ENCODE results near the gene DOCK9. TPM values are rescaled to one million over a fixed set of nuclear protein-coding genes. Genes with fewer than 3 reads are reported as not detected.

The DOCK9 gene
- total RNA-seq, 1 experiment from 2014 or later: 30.5 TPM

DNA sequence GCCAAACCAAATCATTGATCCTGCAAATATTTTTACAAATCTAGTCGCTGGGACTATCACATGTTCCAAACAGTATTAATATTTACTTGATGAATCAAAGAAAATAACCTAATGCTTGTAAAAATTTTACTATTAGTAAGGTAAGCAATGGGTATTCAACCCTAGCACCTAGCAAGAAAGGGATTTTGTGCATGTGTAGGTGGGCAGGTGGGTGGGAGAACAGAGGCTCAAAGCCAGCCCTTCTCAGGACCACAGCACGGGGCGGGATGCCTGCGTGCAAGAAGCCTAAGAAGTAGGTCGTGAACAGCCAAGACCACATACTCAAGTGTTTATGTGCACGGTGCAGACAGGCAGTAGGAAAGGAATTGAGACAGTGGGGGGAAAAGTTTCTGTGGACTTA lies 26.6 kb downstream of the DOCK9 start:
- H3K36me3 ChIP-seq (ENCODE audit: control insufficient read depth, insufficient read depth, low read length): no peaks in the 10 kb centered on the region
- no peak for TF ChIP-seq TCF7L2 (IDR thresholded peaks at IDR 0.05; ENCODE audit: low read depth, low read length)
- no peak for TF ChIP-seq POLR2AphosphoS5 (IDR thresholded peaks at IDR 0.05; ENCODE audit: low read depth, low read length)
- no peak for TF ChIP-seq SIN3A (IDR thresholded peaks at IDR 0.05; ENCODE audit: borderline replicate concordance, insufficient read depth, low read depth, low read length)
- TF ChIP-seq, protein P1, sequence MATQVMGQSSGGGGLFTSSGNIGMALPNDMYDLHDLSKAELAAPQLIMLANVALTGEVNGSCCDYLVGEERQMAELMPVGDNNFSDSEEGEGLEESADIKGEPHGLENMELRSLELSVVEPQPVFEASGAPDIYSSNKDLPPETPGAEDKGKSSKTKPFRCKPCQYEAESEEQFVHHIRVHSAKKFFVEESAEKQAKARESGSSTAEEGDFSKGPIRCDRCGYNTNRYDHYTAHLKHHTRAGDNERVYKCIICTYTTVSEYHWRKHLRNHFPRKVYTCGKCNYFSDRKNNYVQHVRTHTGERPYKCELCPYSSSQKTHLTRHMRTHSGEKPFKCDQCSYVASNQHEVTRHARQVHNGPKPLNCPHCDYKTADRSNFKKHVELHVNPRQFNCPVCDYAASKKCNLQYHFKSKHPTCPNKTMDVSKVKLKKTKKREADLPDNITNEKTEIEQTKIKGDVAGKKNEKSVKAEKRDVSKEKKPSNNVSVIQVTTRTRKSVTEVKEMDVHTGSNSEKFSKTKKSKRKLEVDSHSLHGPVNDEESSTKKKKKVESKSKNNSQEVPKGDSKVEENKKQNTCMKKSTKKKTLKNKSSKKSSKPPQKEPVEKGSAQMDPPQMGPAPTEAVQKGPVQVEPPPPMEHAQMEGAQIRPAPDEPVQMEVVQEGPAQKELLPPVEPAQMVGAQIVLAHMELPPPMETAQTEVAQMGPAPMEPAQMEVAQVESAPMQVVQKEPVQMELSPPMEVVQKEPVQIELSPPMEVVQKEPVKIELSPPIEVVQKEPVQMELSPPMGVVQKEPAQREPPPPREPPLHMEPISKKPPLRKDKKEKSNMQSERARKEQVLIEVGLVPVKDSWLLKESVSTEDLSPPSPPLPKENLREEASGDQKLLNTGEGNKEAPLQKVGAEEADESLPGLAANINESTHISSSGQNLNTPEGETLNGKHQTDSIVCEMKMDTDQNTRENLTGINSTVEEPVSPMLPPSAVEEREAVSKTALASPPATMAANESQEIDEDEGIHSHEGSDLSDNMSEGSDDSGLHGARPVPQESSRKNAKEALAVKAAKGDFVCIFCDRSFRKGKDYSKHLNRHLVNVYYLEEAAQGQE (IDR thresholded peaks at IDR 0.05; ENCODE audit: insufficient read depth in 1 of 2, low read depth in 2 of 2, low read length in 1 of 2): no peak
- TF ChIP-seq, protein P2, sequence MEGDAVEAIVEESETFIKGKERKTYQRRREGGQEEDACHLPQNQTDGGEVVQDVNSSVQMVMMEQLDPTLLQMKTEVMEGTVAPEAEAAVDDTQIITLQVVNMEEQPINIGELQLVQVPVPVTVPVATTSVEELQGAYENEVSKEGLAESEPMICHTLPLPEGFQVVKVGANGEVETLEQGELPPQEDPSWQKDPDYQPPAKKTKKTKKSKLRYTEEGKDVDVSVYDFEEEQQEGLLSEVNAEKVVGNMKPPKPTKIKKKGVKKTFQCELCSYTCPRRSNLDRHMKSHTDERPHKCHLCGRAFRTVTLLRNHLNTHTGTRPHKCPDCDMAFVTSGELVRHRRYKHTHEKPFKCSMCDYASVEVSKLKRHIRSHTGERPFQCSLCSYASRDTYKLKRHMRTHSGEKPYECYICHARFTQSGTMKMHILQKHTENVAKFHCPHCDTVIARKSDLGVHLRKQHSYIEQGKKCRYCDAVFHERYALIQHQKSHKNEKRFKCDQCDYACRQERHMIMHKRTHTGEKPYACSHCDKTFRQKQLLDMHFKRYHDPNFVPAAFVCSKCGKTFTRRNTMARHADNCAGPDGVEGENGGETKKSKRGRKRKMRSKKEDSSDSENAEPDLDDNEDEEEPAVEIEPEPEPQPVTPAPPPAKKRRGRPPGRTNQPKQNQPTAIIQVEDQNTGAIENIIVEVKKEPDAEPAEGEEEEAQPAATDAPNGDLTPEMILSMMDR (IDR thresholded peaks at IDR 0.05): no peak
- ChIA-PET POLR2A (no interaction called here), CTCF (no interaction called here)
- BruUV-seq (replicated peaks): no TSS peak
- intact Hi-C loops (cut with micrococcal nuclease; ENCODE audit: unreplicated experiment): no loop called here
- H3K4me1 ChIP-seq (ENCODE audit: control insufficient read depth, insufficient read depth, low read length): no peaks in the 10 kb centered on the region
- no peaks in the 10 kb centered on the region for H3K9me3 ChIP-seq (ENCODE audit: control insufficient read depth, insufficient read depth, low read depth, low read length)
- H3K27ac ChIP-seq (ENCODE audit: low read length): no peak overlapping the region
- no peaks in the 10 kb centered on the region for H3K27me3 ChIP-seq (ENCODE audit: control insufficient read depth, insufficient read depth, low read length)
- in situ Hi-C loops (cut with HindIII; ENCODE audit: low pct_unique_long_range_greater_than_20kb, low sequenced_read_pairs): no loop called here
- ATAC-seq (no peak), DNase-seq (ENCODE audit: low read depth, low spot score) (no peak)
- no peak overlapping the region for H3K4me3 ChIP-seq (ENCODE audit: low read depth in 2 of 2, low read length in 2 of 2)

GRCh38 chr13:98950705-98951104 lies 27.2 kb downstream of the DOCK9 start:
- intact Hi-C loops (cut with micrococcal nuclease; ENCODE audit: unreplicated experiment) (no loop called here), in situ Hi-C loops (cut with HindIII; ENCODE audit: low pct_unique_long_range_greater_than_20kb, low sequenced_read_pairs) (no loop called here)
- TF ChIP-seq, protein P2 (IDR thresholded peaks at IDR 0.05): no peak
- TF ChIP-seq SIN3A (IDR thresholded peaks at IDR 0.05; ENCODE audit: borderline replicate concordance, insufficient read depth, low read depth, low read length): no peak
- H3K4me1 ChIP-seq (ENCODE audit: control insufficient read depth, insufficient read depth, low read length): no peaks in the 10 kb centered on the region
- ChIA-PET POLR2A (no interaction called here), CTCF (no interaction called here)
- no peaks in the 10 kb centered on the region for H3K9me3 ChIP-seq (ENCODE audit: control insufficient read depth, insufficient read depth, low read depth, low read length)
- H3K4me3 ChIP-seq (ENCODE audit: low read depth in 2 of 2, low read length in 2 of 2): no peak overlapping the region
- H3K36me3 ChIP-seq (ENCODE audit: control insufficient read depth, insufficient read depth, low read length): no peaks in the 10 kb centered on the region
- ATAC-seq (no peak), DNase-seq (ENCODE audit: low read depth, low spot score) (no peak)
- H3K27me3 ChIP-seq (ENCODE audit: control insufficient read depth, insufficient read depth, low read length): no peaks in the 10 kb centered on the region
- BruUV-seq (replicated peaks): no TSS peak
- H3K27ac ChIP-seq (ENCODE audit: low read length): no peak overlapping the region

GRCh38 chr13:98947925-98948324 lies 29.9 kb downstream of the DOCK9 start:
- ChIA-PET CTCF (no interaction called here), POLR2A (no interaction called here)
- Histone ChIP-seq H3K4me3 (ENCODE audit: low read depth in 2 of 2, low read length in 2 of 2) (no peak overlapping the region), H3K4me1 (ENCODE audit: control insufficient read depth, insufficient read depth, low read length) (no peaks in the 10 kb centered on the region), H3K9me3 (ENCODE audit: control insufficient read depth, insufficient read depth, low read depth, low read length) (no peaks in the 10 kb centered on the region), H3K36me3 (ENCODE audit: control insufficient read depth, insufficient read depth, low read length) (no peaks in the 10 kb centered on the region), H3K27me3 (ENCODE audit: control insufficient read depth, insufficient read depth, low read length) (no peaks in the 10 kb centered on the region), H3K27ac (ENCODE audit: low read length) (no peak overlapping the region)
- intact Hi-C loops (cut with micrococcal nuclease; ENCODE audit: unreplicated experiment) (no loop called here), in situ Hi-C loops (cut with HindIII; ENCODE audit: low pct_unique_long_range_greater_than_20kb, low sequenced_read_pairs) (no loop called here)
- TF ChIP-seq, protein P1 (IDR thresholded peaks at IDR 0.05; ENCODE audit: insufficient read depth in 1 of 2, low read depth in 2 of 2, low read length in 1 of 2): no peak
- no peak for TF ChIP-seq SIN3A (IDR thresholded peaks at IDR 0.05; ENCODE audit: borderline replicate concordance, insufficient read depth, low read depth, low read length)
- no peak for TF ChIP-seq TCF7L2 (IDR thresholded peaks at IDR 0.05; ENCODE audit: low read depth, low read length)
- TF ChIP-seq, protein P2 (IDR thresholded peaks at IDR 0.05): no peak
- TF ChIP-seq POLR2AphosphoS5 (IDR thresholded peaks at IDR 0.05; ENCODE audit: low read depth, low read length): no peak
- DNase-seq (ENCODE audit: low read depth, low spot score): no peak
- ATAC-seq: no peak
- BruUV-seq (replicated peaks): no TSS peak

Measured in Panc1 (cell line).